ENCODE data around the gene TRIP12. TPM values are rescaled to one million over a fixed set of nuclear protein-coding genes. Genes with fewer than 3 reads are reported as not detected.
A peak's percentile ranks its signal among the peaks of the same experiment; 100 is the strongest.

TRIP12 gene
- total RNA-seq, 1 experiment from 2014 or later: 252 TPM

DNA sequence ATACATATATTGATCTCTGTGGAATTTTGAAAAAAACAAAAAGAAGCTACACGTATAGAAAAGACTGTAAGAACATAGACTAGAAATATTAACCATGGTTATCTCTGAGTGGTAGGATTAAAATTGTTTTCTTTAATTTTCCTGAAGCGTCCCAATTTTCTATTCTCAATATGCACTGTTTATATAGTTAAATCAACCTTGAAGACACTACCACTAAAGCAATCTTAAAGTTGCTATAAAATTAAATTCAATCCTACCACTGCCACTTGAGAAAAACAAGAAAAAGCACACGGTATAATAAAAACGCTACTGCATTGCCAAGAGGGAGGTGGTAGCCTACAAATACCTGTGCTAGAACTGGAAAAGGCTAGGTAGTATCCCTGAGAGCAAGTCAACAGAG, 47.2 kb downstream of the TRIP12 start:
- H3K4me1 Mint-ChIP-seq (ENCODE audit: low read depth, unreplicated experiment): peaks cover 15% of the 10 kb centered on the region
- peaks cover 26% of the 10 kb centered on the region for H3K36me3 Mint-ChIP-seq (ENCODE audit: insufficient read depth, unreplicated experiment)
- DNase-seq: no peak
- no peaks in the 10 kb centered on the region for H3K9me3 Mint-ChIP-seq (ENCODE audit: low read depth, unreplicated experiment)
- H3K4me3 Mint-ChIP-seq (ENCODE audit: low read depth, unreplicated experiment): no peak overlapping the region
- H3K27ac Mint-ChIP-seq (ENCODE audit: unreplicated experiment): no peak overlapping the region
- H3K27me3 Mint-ChIP-seq (ENCODE audit: unreplicated experiment): no peaks in the 10 kb centered on the region
- no TSS peak for BruUV-seq (replicated peaks)
- TF ChIP-seq, protein P1, sequence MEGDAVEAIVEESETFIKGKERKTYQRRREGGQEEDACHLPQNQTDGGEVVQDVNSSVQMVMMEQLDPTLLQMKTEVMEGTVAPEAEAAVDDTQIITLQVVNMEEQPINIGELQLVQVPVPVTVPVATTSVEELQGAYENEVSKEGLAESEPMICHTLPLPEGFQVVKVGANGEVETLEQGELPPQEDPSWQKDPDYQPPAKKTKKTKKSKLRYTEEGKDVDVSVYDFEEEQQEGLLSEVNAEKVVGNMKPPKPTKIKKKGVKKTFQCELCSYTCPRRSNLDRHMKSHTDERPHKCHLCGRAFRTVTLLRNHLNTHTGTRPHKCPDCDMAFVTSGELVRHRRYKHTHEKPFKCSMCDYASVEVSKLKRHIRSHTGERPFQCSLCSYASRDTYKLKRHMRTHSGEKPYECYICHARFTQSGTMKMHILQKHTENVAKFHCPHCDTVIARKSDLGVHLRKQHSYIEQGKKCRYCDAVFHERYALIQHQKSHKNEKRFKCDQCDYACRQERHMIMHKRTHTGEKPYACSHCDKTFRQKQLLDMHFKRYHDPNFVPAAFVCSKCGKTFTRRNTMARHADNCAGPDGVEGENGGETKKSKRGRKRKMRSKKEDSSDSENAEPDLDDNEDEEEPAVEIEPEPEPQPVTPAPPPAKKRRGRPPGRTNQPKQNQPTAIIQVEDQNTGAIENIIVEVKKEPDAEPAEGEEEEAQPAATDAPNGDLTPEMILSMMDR (IDR thresholded peaks at IDR 0.05; ENCODE audit: unreplicated experiment): no peak
- intact Hi-C loops (cut with micrococcal nuclease; ENCODE audit: unreplicated experiment): no loop called here
- CTCF ChIA-PET: no interaction called here

DNA sequence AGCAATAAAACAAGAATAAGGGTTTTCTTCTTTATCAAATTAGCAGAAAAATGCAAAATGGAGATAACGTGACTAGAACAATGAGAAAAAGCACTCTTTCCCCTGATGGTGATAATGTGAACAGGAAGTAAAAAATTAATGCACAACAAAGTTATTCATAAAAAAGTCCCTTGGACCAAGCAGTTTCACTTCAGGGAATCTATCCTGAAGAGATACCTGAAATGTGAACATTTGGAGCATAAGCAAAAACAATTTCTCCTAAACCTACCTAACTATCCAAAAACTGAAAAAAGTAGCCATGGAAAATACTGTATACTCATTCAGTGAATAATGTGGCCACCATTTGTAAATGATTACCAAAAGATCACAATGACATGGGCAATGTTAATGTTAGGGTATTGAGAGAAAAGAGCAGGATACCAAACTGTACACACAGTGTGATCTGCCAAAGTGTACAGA, 48.7 kb downstream of the TRIP12 start:
- no TSS peak for BruUV-seq (replicated peaks)
- no peaks in the 10 kb centered on the region for H3K9me3 Mint-ChIP-seq (ENCODE audit: low read depth, unreplicated experiment)
- peak overlapping the region; percentile 57 for H3K27ac Mint-ChIP-seq (ENCODE audit: unreplicated experiment)
- H3K36me3 Mint-ChIP-seq (ENCODE audit: insufficient read depth, unreplicated experiment): peaks cover 22% of the 10 kb centered on the region
- DNase-seq: no peak
- TF ChIP-seq, protein P1 (IDR thresholded peaks at IDR 0.05; ENCODE audit: unreplicated experiment): no peak
- H3K27me3 Mint-ChIP-seq (ENCODE audit: unreplicated experiment): no peaks in the 10 kb centered on the region
- CTCF ChIA-PET: no interaction called here
- H3K4me1 Mint-ChIP-seq (ENCODE audit: low read depth, unreplicated experiment): peaks cover 21% of the 10 kb centered on the region
- intact Hi-C loops (cut with micrococcal nuclease; ENCODE audit: unreplicated experiment): no loop called here
- no peak overlapping the region for H3K4me3 Mint-ChIP-seq (ENCODE audit: low read depth, unreplicated experiment)

DNA sequence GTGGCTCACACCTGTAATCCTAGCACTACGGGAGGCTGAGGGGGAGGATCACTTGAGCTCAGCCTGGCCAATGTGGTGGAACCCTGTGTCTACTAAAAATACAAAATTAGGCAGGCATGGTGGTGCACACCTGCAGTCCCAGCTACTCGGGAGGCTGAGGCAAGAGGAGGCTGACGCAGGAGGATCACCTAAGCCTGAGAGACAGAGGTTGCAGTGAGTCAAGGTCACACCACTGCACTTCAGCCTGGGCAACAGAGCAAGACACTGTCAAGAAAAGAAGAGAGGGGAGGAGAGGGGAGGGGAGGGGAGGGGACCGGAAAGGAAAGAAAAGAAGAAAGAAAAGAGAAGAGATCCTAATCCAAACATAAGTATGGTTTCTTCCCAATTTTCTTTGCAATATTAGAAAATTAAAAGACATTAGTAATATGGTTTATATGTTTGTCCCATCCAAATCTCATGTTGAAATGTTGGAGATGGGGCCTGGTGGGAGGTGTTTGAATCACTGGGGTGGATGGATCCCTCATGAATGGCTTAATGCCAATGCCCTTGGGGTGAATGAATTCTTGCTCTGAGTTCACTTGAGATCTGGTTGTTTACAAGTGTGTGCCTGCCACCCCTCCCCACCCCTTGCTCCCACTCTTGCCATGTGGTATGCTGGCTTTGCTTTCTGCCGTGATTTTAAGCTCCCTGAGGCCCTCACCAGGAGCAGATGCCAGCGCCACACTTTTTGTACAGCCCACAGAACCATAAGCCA, 50.7 kb downstream of the TRIP12 start:
- H3K9me3 Mint-ChIP-seq (ENCODE audit: low read depth, unreplicated experiment): no peaks in the 10 kb centered on the region
- peaks cover 22% of the 10 kb centered on the region for H3K36me3 Mint-ChIP-seq (ENCODE audit: insufficient read depth, unreplicated experiment)
- H3K27me3 Mint-ChIP-seq (ENCODE audit: unreplicated experiment): no peaks in the 10 kb centered on the region
- peaks cover 21% of the 10 kb centered on the region for H3K4me1 Mint-ChIP-seq (ENCODE audit: low read depth, unreplicated experiment)
- DNase-seq: no peak
- no peak overlapping the region for H3K27ac Mint-ChIP-seq (ENCODE audit: unreplicated experiment)
- TF ChIP-seq, protein P1 (IDR thresholded peaks at IDR 0.05; ENCODE audit: unreplicated experiment): no peak
- no peak overlapping the region for H3K4me3 Mint-ChIP-seq (ENCODE audit: low read depth, unreplicated experiment)
- no TSS peak for BruUV-seq (replicated peaks)
- CTCF ChIA-PET: no interaction called here
- intact Hi-C loops (cut with micrococcal nuclease; ENCODE audit: unreplicated experiment): no loop called here

DNA sequence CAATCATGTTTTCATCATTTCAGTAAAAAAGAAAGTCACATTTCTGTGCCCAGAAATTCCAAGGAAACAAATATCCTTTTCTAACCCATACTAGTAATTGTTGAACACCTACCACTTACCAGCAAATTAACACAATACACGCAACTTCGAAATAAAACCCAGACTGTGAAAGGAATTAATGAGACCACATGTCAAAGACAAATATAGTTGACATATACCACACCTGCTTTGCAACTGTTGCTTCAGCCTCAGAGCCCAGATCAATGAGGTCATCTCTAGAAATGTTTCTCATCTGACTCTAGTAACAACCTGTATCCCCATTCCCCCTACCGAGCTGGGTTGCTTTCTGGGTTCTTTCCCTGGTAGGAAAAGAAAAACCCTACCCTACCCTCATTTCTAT, 52.6 kb downstream of the TRIP12 start:
- CTCF ChIA-PET: no interaction called here
- Mint-ChIP-seq H3K36me3 (ENCODE audit: insufficient read depth, unreplicated experiment) (peaks cover 27% of the 10 kb centered on the region), H3K27me3 (ENCODE audit: unreplicated experiment) (no peaks in the 10 kb centered on the region), H3K4me3 (ENCODE audit: low read depth, unreplicated experiment) (no peak overlapping the region), H3K9me3 (ENCODE audit: low read depth, unreplicated experiment) (no peaks in the 10 kb centered on the region), H3K4me1 (ENCODE audit: low read depth, unreplicated experiment) (peaks cover 21% of the 10 kb centered on the region), H3K27ac (ENCODE audit: unreplicated experiment) (no peak overlapping the region)
- intact Hi-C loops (cut with micrococcal nuclease; ENCODE audit: unreplicated experiment): no loop called here
- TF ChIP-seq, protein P1 (IDR thresholded peaks at IDR 0.05; ENCODE audit: unreplicated experiment): no peak
- BruUV-seq (replicated peaks): no TSS peak
- DNase-seq: no peak

All from Calu3 (cell line).